H1 (cell line): ENCODE results near the gene RNF128. TPM values are rescaled to one million over a fixed set of nuclear protein-coding genes. Genes with fewer than 3 reads are reported as not detected.

Experiments
- CTCF ChIA-PET: fragments of 300-600 bp; sonication (Branson Sonifier 250); formaldehyde crosslinking; loops from one replicate; lab custom pipeline; 2021; ENCODE audit not compliant: partially characterized antibody; lab: Charles Lee
- POLR2A ChIA-PET: fragments of 300-600 bp; sonication (Branson Sonifier 250); formaldehyde crosslinking; loops from one replicate; lab custom pipeline; 2021; ENCODE audit warnings: inconsistent platforms; ENCODE audit not compliant: partially characterized antibody; lab: Charles Lee
- DNase-seq, 2 experiments: peaks; one replicate each; pipeline versions ENCODE4 v3.0.0 to v3.0.0-alpha.2; 2010 to 2022; ENCODE audit warnings: low spot score in 2 of 2, low read depth in 1 of 2, mixed read lengths in 1 of 2
- FAIRE-seq: peaks from 2 replicates; lab custom pipeline; 2011; peaks lifted over from hg19 to GRCh38; lab: Jason Lieb, UNC
- H2AFZ ChIP-seq: 2 replicates; pipeline ENCODE4 v1.8.1; 2012; ENCODE audit warnings: low read length, inconsistent platforms
- H2AK5ac ChIP-seq: 2 replicates; pipeline ENCODE4 v1.6.1; 2013; ENCODE audit warnings: low read depth, low read length
- H2BK120ac ChIP-seq: replicated peaks from 2 replicates; pipeline ENCODE3; 2013; ENCODE audit warnings: low read depth, low read length, inconsistent platforms
- H2BK12ac ChIP-seq: 2 replicates; pipeline ENCODE4 v1.6.1; 2013; ENCODE audit warnings: low read depth, low read length
- H2BK15ac ChIP-seq: 2 replicates; pipeline ENCODE4 v1.6.1; 2013; ENCODE audit warnings: low read length
- H2BK20ac ChIP-seq: 2 replicates; pipeline ENCODE4 v1.6.1; 2013; ENCODE audit warnings: low read length
- H2BK5ac ChIP-seq: 2 replicates; pipeline ENCODE4 v1.6.1; 2013; ENCODE audit warnings: low read depth, low read length
- H3K14ac ChIP-seq: 2 replicates; pipeline ENCODE4 v1.6.1; 2013; ENCODE audit warnings: inconsistent platforms; ENCODE audit not compliant: insufficient read length
- H3K18ac ChIP-seq: 2 replicates; pipeline ENCODE4 v1.6.1; 2013; ENCODE audit warnings: low read length; ENCODE audit errors: extremely low read depth
- H3K23ac ChIP-seq: 2 replicates; pipeline ENCODE4 v1.6.1; 2013; ENCODE audit warnings: inconsistent platforms; ENCODE audit not compliant: insufficient read length
- H3K23me2 ChIP-seq: 2 replicates; pipeline ENCODE4 v1.6.1; 2013; ENCODE audit warnings: low read depth, low read length
- H3K27ac ChIP-seq: 2 replicates; pipeline ENCODE4 v1.6.1; 2011; ENCODE audit warnings: low read depth, low read length, inconsistent platforms
- H3K27me3 ChIP-seq, 4 experiments: replicated peaks in 1 of 4; 1 replicate in 1 of 4; 2 replicates in 3 of 4; pipeline versions ENCODE4 v1.6.1 to v1.8.1; 2011 to 2013; ENCODE audit warnings: low read length in 3 of 4, mild to moderate bottlenecking in 3 of 4, inconsistent platforms in 2 of 4, mixed read lengths in 2 of 4, moderate library complexity in 1 of 4; ENCODE audit not compliant: control insufficient read depth in 3 of 4, insufficient read depth in 3 of 4; ENCODE audit errors: extremely low read depth in 1 of 4
- H3K36me3 ChIP-seq, 4 experiments: 2 replicates each; pipeline versions ENCODE4 v1.6.1 to v1.8.1; 2011 to 2013; ENCODE audit warnings: mild to moderate bottlenecking in 4 of 4, low read length in 3 of 4, moderate library complexity in 2 of 4, control low read depth in 1 of 4, inconsistent platforms in 1 of 4; ENCODE audit not compliant: insufficient read depth in 4 of 4, control insufficient read depth in 2 of 4
- H3K4ac ChIP-seq: replicated peaks from 2 replicates; pipeline ENCODE3; 2013; ENCODE audit warnings: low read length, low read depth, mixed read lengths, inconsistent platforms; ENCODE audit not compliant: insufficient read length
- H3K4me1 ChIP-seq, 4 experiments: replicated peaks in 1 of 4; 1 replicate in 1 of 4; 2 replicates in 3 of 4; pipeline versions ENCODE4 v1.6.1 to v1.8.1; 2011 to 2013; ENCODE audit warnings: low read length in 3 of 4, inconsistent platforms in 2 of 4, mixed read lengths in 1 of 4; ENCODE audit not compliant: insufficient read depth in 4 of 4, control insufficient read depth in 3 of 4
- H3K4me2 ChIP-seq, 2 experiments: 2 replicates each; pipeline versions ENCODE4 v1.6.1 to v1.8.1; 2011 to 2013; ENCODE audit warnings: low read depth in 2 of 2, low read length in 2 of 2, control low read depth in 1 of 2, inconsistent platforms in 1 of 2, mild to moderate bottlenecking in 1 of 2; ENCODE audit not compliant: insufficient read depth in 1 of 2
- H3K4me3 ChIP-seq, 4 experiments: fragments of 200-600, 300-600 bp in 1 of 4; sonication (generic), shearing (Covaris generic), sonication (Bioruptor Twin) in 1 of 4; 2 replicates each; pipeline versions ENCODE4 v1.5.1 to v1.8.1; 2011 to 2016; ENCODE audit warnings: low read length in 4 of 4, low read depth in 3 of 4, control low read depth in 2 of 4, inconsistent platforms in 2 of 4, mild to moderate bottlenecking in 2 of 4, mixed read lengths in 1 of 4, moderate library complexity in 1 of 4; ENCODE audit not compliant: insufficient read depth in 2 of 4; ENCODE audit errors: extremely low read depth in 1 of 4
- H3K56ac ChIP-seq: replicated peaks from 2 replicates; pipeline ENCODE3; 2013; ENCODE audit warnings: low read depth, mild to moderate bottlenecking, mixed read lengths, low read length, inconsistent platforms; ENCODE audit not compliant: insufficient read length
- H3K79me1 ChIP-seq: 2 replicates; pipeline ENCODE4 v1.6.1; 2013; ENCODE audit warnings: low read depth, low read length, control low read depth
- H3K79me2 ChIP-seq, 2 experiments: 2 replicates each; pipeline versions ENCODE4 v1.6.1 to v1.8.1; 2012 to 2013; ENCODE audit warnings: low read length in 2 of 2, mild to moderate bottlenecking in 2 of 2, inconsistent platforms in 1 of 2; ENCODE audit not compliant: insufficient read depth in 2 of 2, control insufficient read depth in 1 of 2
- H3K9ac ChIP-seq, 4 experiments: replicated peaks in 1 of 4; 1 replicate in 1 of 4; 2 replicates in 3 of 4; pipeline versions ENCODE4 v1.6.1 to v1.8.1; 2011 to 2013; ENCODE audit warnings: low read depth in 3 of 4, low read length in 3 of 4, control low read depth in 2 of 4, mild to moderate bottlenecking in 2 of 4, moderate library complexity in 2 of 4, inconsistent platforms in 1 of 4; ENCODE audit errors: extremely low read depth in 1 of 4
- H3K9me3 ChIP-seq, 2 experiments: 2 replicates each; pipeline versions ENCODE4 v1.6.1 to v1.8.1; 2012 to 2013; ENCODE audit warnings: mild to moderate bottlenecking in 2 of 2, moderate library complexity in 2 of 2, control low read depth in 1 of 2, inconsistent platforms in 1 of 2, low read depth in 1 of 2, low read length in 1 of 2, mixed read lengths in 1 of 2; ENCODE audit not compliant: insufficient read depth in 2 of 2
- H4K20me1 ChIP-seq, 2 experiments: replicated peaks in 1 of 2; 2 replicates each; pipeline versions ENCODE3 to v1.8.1; 2011 to 2013; ENCODE audit warnings: inconsistent platforms in 2 of 2, low read length in 2 of 2, mild to moderate bottlenecking in 1 of 2; ENCODE audit not compliant: insufficient read depth in 2 of 2, control insufficient read depth in 1 of 2
- H4K5ac ChIP-seq: 2 replicates; pipeline ENCODE4 v1.6.1; 2013; ENCODE audit warnings: low read length, low read depth, mixed read lengths, inconsistent platforms; ENCODE audit not compliant: insufficient read length
- H4K8ac ChIP-seq: 2 replicates; pipeline ENCODE4 v1.8.0; 2013; ENCODE audit warnings: mild to moderate bottlenecking, moderate library complexity, low read length, inconsistent platforms; ENCODE audit not compliant: insufficient read depth; ENCODE audit errors: extremely low read depth
- H4K91ac ChIP-seq: replicated peaks from 2 replicates; pipeline ENCODE3; 2013; ENCODE audit warnings: low read length, mixed read lengths, inconsistent platforms; ENCODE audit not compliant: insufficient read length
- KDM1A ChIP-seq: fragments of 200-600, 300-600 bp; sonication (generic); IDR thresholded peaks from 2 replicates; pipeline ENCODE4 v1.7.1; 2016; ENCODE audit warnings: mild to moderate bottlenecking, low read length, borderline replicate concordance
- NANOG ChIP-seq: IDR thresholded peaks from 2 replicates; pipeline ENCODE4 v1.6.1; 2011; ENCODE audit warnings: low read length, low read depth, mild to moderate bottlenecking, inconsistent platforms; ENCODE audit not compliant: insufficient read depth, poor library complexity, severe bottlenecking
- SAP30 ChIP-seq: fragments of 300-600 bp; sonication (generic); IDR thresholded peaks from 2 replicates; pipeline ENCODE4 v1.7.1; 2012; ENCODE audit warnings: low read length, moderate library complexity, mild to moderate bottlenecking, inconsistent platforms; ENCODE audit not compliant: insufficient read depth, insufficient replicate concordance
- WGBS, 2 experiments: shearing (Covaris generic) in 1 of 2; methylation state at CpG; one replicate each; pipeline versions ENCODE4 v1.1.6 to v1.1.7; 2013 to 2015; ENCODE audit warnings: low lambda C conversion rate in 2 of 2, mixed read lengths in 2 of 2, inconsistent platforms in 1 of 2, low coverage in 1 of 2, missing lambda C conversion rate in 1 of 2; ENCODE audit not compliant: insufficient replicate concordance in 2 of 2, insufficient coverage in 1 of 2, insufficient read length in 1 of 2; ENCODE audit errors: extremely low coverage in 1 of 2, missing lambda C conversion rate in 1 of 2; 5-methylcytosine and 5-hydroxymethylcytosine counted together
- polyA plus RNA-seq, 7 experiments: library from polyadenylated mRNA; depleted of rRNA in 3 of 7; stranded (reverse) in 5 of 7; unstranded in 2 of 7; fragments of >200 nt in 5 of 7; fragments of 200-250 nt in 2 of 7; gene quantifications; 1 replicate in 5 of 7; 2 replicates in 1 of 7; 4 replicates in 1 of 7; pipeline versions ENCODE4 v1.2.1 to v1.2.3, GENCODE V29; 2011 to 2013; ENCODE audit warnings: missing spikeins in 2 of 7, mixed read lengths in 2 of 7
- total RNA-seq: library from RNA; stranded (reverse); fragmentation: NEBNext Ultra II Directional; extraction: Animal tissue kit (Norgen Biotek cat#: 25700); gene quantifications from 2 replicates; pipeline ENCODE4 v1.2.1, GENCODE V29; 2021

Gene RNF128
- total and polyA plus RNA-seq, 2 of the 8 experiments (the other 6 are each of a cell fraction or from before 2014, with no cell fraction given): 0.74 to 2.0 TPM

DNA sequence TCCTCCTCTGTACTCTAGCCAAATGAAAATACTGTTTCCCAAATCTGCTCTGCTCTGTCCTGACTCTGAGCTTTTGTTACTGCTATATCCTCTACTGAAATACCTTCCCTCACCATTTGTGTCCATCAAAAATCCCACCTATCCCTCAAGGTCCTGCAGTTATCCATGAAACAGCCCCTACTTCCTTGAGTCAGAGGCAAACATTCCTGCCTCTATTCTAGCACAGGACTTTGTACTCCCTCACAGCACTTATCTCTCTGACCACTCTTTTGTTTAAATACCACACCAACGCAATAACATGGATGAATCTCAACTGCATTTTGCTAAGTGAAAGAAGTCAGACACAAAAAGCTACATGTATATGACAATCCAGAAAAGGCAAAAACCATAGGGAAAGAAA lies 10.5 kb upstream of the RNF128 start:
- Histone ChIP-seq H2AK5ac (no peak overlapping the region), H3K9ac (no peak overlapping the region), H3K23ac (no peak overlapping the region), H3K79me1 (no peaks in the 10 kb centered on the region), H2BK15ac (no peak overlapping the region), H3K36me3 (no peaks in the 10 kb centered on the region), H3K9me3 (no peaks in the 10 kb centered on the region), H4K91ac (no peak overlapping the region), H2AFZ (no peak overlapping the region), H2BK12ac (no peak overlapping the region), H3K56ac (no peak overlapping the region), H3K23me2 (no peaks in the 10 kb centered on the region), H3K4me3 (no peak overlapping the region), H3K79me2 (no peaks in the 10 kb centered on the region), H2BK5ac (no peak overlapping the region), H4K8ac (no peak overlapping the region), H4K20me1 (no peaks in the 10 kb centered on the region), H4K5ac (no peak overlapping the region), H2BK120ac (no peak overlapping the region), H3K4ac (no peak overlapping the region), H3K18ac (no peak overlapping the region), H2BK20ac (no peak overlapping the region), H3K4me2 (no peak overlapping the region), H3K27ac (no peak overlapping the region), H3K14ac (no peak overlapping the region), H3K27me3 (no peaks in the 10 kb centered on the region), H3K4me1 (no peaks in the 10 kb centered on the region)
- CTCF ChIA-PET: no interaction called here
- DNase-seq (no peak), FAIRE-seq (no peak)
- WGBS, 2 experiments: 78% methylated on average over 1 of the region's 1 CpG; no CpG with 5 or more reads in 1 of the 2 experiments
- TF ChIP-seq NANOG (no peak), KDM1A (no peak), SAP30 (no peak)
- POLR2A ChIA-PET: no interaction called here
